HCT116 (cell line): ENCODE data around the gene SH2D7. TPM values are rescaled to one million over a fixed set of nuclear protein-coding genes. Genes with fewer than 3 reads are reported as not detected.

Experiments
- ATAC-seq: fragments of 200-7000 bp; cut with Tn5 transposase; 2 replicates; pipeline ENCODE4 v1.9.1; 2020; ENCODE audit warnings: mild to moderate bottlenecking, moderate library complexity
- BruUV-seq: library from RNA; stranded (reverse); fragments of 400-500 nt; replicated peaks from 2 replicates; lab custom pipeline; 2021; lab: Mats Ljungman, UMichigan
- CTCF ChIA-PET: fragments of 300-600 bp; sonication (Branson Sonifier 250); formaldehyde crosslinking; loops from one replicate; lab custom pipeline; 2021; ENCODE audit warnings: antibody characterized with exemption; lab: Charles Lee
- POLR2A ChIA-PET: fragments of 300-600, 350-600 bp; sonication (Branson Sonifier 250); formaldehyde crosslinking; loops from one replicate; lab custom pipeline; 2021; ENCODE audit warnings: antibody characterized with exemption; lab: Charles Lee
- RAD21 ChIA-PET, 2 experiments: fragments of 300-600 bp; sonication (Branson Sonifier 250); formaldehyde crosslinking; loops; one replicate each; lab custom pipeline; 2023; ENCODE audit warnings: low total read pairs in 2 of 2; ENCODE audit not compliant: uncharacterized antibody in 2 of 2, unreplicated experiment in 2 of 2, low non-redundant PET in 1 of 2; lab: Charles Lee
- DNase-seq: peaks from one replicate; pipeline ENCODE4 v3.0.0-alpha.2; 2010; ENCODE audit warnings: low read depth, low spot score
- H2AFZ ChIP-seq: fragments of 200-600 bp; shearing (Covaris generic), sonication (generic); 2 replicates; pipeline ENCODE4 v1.6.1; 2017; ENCODE audit warnings: low read depth, mixed run types, mixed read lengths, antibody characterized with exemption, low read length; ENCODE audit not compliant: poor library complexity, severe bottlenecking
- H3K27ac ChIP-seq: 2 replicates; pipeline ENCODE4 v1.5.1; 2012; ENCODE audit warnings: low read depth, low read length
- H3K27me3 ChIP-seq: fragments of 200-600 bp; sonication (generic); 2 replicates; pipeline ENCODE4 v1.6.1; 2016; ENCODE audit warnings: mixed run types, low read length, mixed read lengths; ENCODE audit not compliant: insufficient read depth
- H3K36me3 ChIP-seq, 2 experiments: fragments of 200-500 bp in 1 of 2; fragments of 200-600 bp in 1 of 2; sonication (Bioruptor generic) in 1 of 2; sonication (generic) in 1 of 2; 2 replicates each; pipeline versions ENCODE4 v1.5.1 to v1.6.1; 2014 to 2016; ENCODE audit warnings: low read length in 2 of 2, inconsistent platforms in 1 of 2, mixed read lengths in 1 of 2, mixed run types in 1 of 2; ENCODE audit not compliant: insufficient read depth in 2 of 2, control insufficient read depth in 1 of 2
- H3K4me1 ChIP-seq, 2 experiments: fragments of 200-600 bp in 1 of 2; sonication (generic) in 1 of 2; 2 replicates each; pipeline versions ENCODE4 v1.5.1 to v1.6.1; 2012 to 2017; ENCODE audit warnings: low read length in 2 of 2, inconsistent platforms in 1 of 2, mild to moderate bottlenecking in 1 of 2, mixed read lengths in 1 of 2, mixed run types in 1 of 2, moderate library complexity in 1 of 2; ENCODE audit not compliant: insufficient read depth in 2 of 2, control insufficient read depth in 1 of 2
- H3K4me2 ChIP-seq: fragments of 200-600 bp; sonication (generic); 2 replicates; pipeline ENCODE4 v1.6.1; 2017; ENCODE audit warnings: mixed run types, low read length, mixed read lengths
- H3K4me3 ChIP-seq, 2 experiments: fragments of 200-600 bp in 1 of 2; sonication (generic) in 1 of 2; replicated peaks in 1 of 2; 2 replicates each; pipeline ENCODE4 v1.5.1; 2011 to 2016; ENCODE audit warnings: low read length in 2 of 2, control low read depth in 1 of 2, low read depth in 1 of 2, mild to moderate bottlenecking in 1 of 2, mixed read lengths in 1 of 2, mixed run types in 1 of 2
- H3K79me2 ChIP-seq: fragments of 200-600 bp; sonication (generic); 2 replicates; pipeline ENCODE4 v1.6.1; 2017; ENCODE audit warnings: mild to moderate bottlenecking, mixed run types, low read length, moderate library complexity, mixed read lengths; ENCODE audit not compliant: insufficient read depth
- H3K9ac ChIP-seq: fragments of 200-600 bp; sonication (generic); 2 replicates; pipeline ENCODE4 v1.6.1; 2016; ENCODE audit warnings: low read length, mixed read lengths
- H3K9me2 ChIP-seq: fragments of 200-600 bp; sonication (generic), shearing (Covaris generic); 2 replicates; pipeline ENCODE4 v1.6.1; 2017; ENCODE audit warnings: mixed run types, mild to moderate bottlenecking, moderate library complexity; ENCODE audit not compliant: insufficient read depth
- H3K9me3 ChIP-seq, 2 experiments: fragments of 200-500 bp in 1 of 2; fragments of 200-600 bp in 1 of 2; sonication (Bioruptor generic) in 1 of 2; sonication (generic) in 1 of 2; 2 replicates each; pipeline ENCODE4 v1.6.1; 2014 to 2017; ENCODE audit warnings: low read length in 2 of 2, mixed read lengths in 2 of 2, inconsistent platforms in 1 of 2, low read depth in 1 of 2, mild to moderate bottlenecking in 1 of 2, mixed run types in 1 of 2, moderate library complexity in 1 of 2; ENCODE audit not compliant: control insufficient read depth in 1 of 2, insufficient read depth in 1 of 2
- H4K20me1 ChIP-seq: fragments of 200-600 bp; sonication (generic), shearing (Covaris generic); 2 replicates; pipeline ENCODE4 v1.6.1; 2017; ENCODE audit warnings: mixed run types, mild to moderate bottlenecking, moderate library complexity; ENCODE audit not compliant: insufficient read depth
- CBX3 ChIP-seq: IDR thresholded peaks from 2 replicates; pipeline ENCODE4 v1.6.1; 2012; ENCODE audit warnings: low read depth
- CEBPB ChIP-seq: IDR thresholded peaks from 2 replicates; pipeline ENCODE4 v1.6.1; 2012; ENCODE audit warnings: low read depth
- EGR1 ChIP-seq: IDR thresholded peaks from 2 replicates; pipeline ENCODE4 v1.6.1; 2012; ENCODE audit warnings: low read depth
- MAX ChIP-seq: IDR thresholded peaks from 2 replicates; pipeline ENCODE4 v1.6.1; 2012
- SP1 ChIP-seq: IDR thresholded peaks from 2 replicates; pipeline ENCODE4 v1.6.1; 2012; ENCODE audit warnings: low read depth
- YY1 ChIP-seq: IDR thresholded peaks from 2 replicates; pipeline ENCODE4 v1.6.1; 2011; ENCODE audit warnings: low read length, low read depth, moderate library complexity, mild to moderate bottlenecking; ENCODE audit not compliant: insufficient replicate concordance; ENCODE audit errors: extremely low read depth
- ZNF274 ChIP-seq: fragments of 200-500 bp; sonication (Bioruptor generic); IDR thresholded peaks from 2 replicates; pipeline ENCODE4 v1.6.1; 2014; ENCODE audit warnings: mild to moderate bottlenecking, low read depth, low read length, inconsistent platforms
- intact Hi-C: fragments of 100-400 bp; cut with micrococcal nuclease; formaldehyde crosslinking; loops from 2 replicates; pipeline ENCODE4 v1.10.0; 2022
- total RNA-seq: library from RNA; stranded (reverse); gene quantifications from one replicate; pipeline ENCODE4 v1.2.1, GENCODE V29; 2021; ENCODE audit not compliant: unreplicated experiment
- TF ChIP-seq, protein P1 (sequence below): IDR thresholded peaks from 2 replicates; pipeline ENCODE4 v1.6.1; 2012
- TF ChIP-seq, protein P2 (sequence below), 3 experiments: fragments of 200-600 bp in 1 of 3; sonication (generic) in 1 of 3; IDR thresholded peaks in 2 of 3; conservative IDR thresholded peaks in 1 of 3; 2 replicates each; pipeline ENCODE4 v1.5.1; 2012 to 2017; ENCODE audit warnings: low read depth in 2 of 3, low read length in 2 of 3, antibody characterized with exemption in 1 of 3, borderline replicate concordance in 1 of 3, control low read depth in 1 of 3, mild to moderate bottlenecking in 1 of 3, mixed read lengths in 1 of 3, mixed run types in 1 of 3, moderate library complexity in 1 of 3; ENCODE audit not compliant: insufficient read depth in 1 of 3
- TF ChIP-seq, protein P3 (sequence below): IDR thresholded peaks from 2 replicates; pipeline ENCODE4 v1.6.1; 2012; ENCODE audit warnings: low read depth

Gene SH2D7
- total RNA-seq, 1 experiment from 2014 or later: not detected

- H3K36me3 ChIP-seq: no peaks in the 10 kb centered on the region
- no peak for TF ChIP-seq EGR1
- TF ChIP-seq MAX: no peak
- TF ChIP-seq, protein P1, sequence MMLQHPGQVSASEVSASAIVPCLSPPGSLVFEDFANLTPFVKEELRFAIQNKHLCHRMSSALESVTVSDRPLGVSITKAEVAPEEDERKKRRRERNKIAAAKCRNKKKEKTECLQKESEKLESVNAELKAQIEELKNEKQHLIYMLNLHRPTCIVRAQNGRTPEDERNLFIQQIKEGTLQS: no peak
- TF ChIP-seq SP1: no peak
- no peak for TF ChIP-seq ZNF274
- H3K79me2 ChIP-seq: no peaks in the 10 kb centered on the region
- DNase-seq: no peak
- BruUV-seq: no TSS peak
- H3K9me2 ChIP-seq: no peaks in the 10 kb centered on the region
- no peak overlapping the region for H3K4me3 ChIP-seq
- no peaks in the 10 kb centered on the region for H4K20me1 ChIP-seq
- H3K9ac ChIP-seq: no peak overlapping the region
- H2AFZ ChIP-seq: no peak overlapping the region
- ChIA-PET RAD21 (no interaction called here), POLR2A (interaction anchor here (1.0 kb wide), 1 partner anchor 11 kb away, joined by 3 read pairs; no protein-coding TSS in a partner anchor), CTCF (no interaction called here)
- no peaks in the 10 kb centered on the region for H3K4me1 ChIP-seq
- no peak overlapping the region for H3K4me2 ChIP-seq
- no peaks in the 10 kb centered on the region for H3K9me3 ChIP-seq
- no peak for ATAC-seq
- no peaks in the 10 kb centered on the region for H3K27me3 ChIP-seq
- intact Hi-C loops: no loop called here
- no peak overlapping the region for H3K27ac ChIP-seq
These were observed 1.8 kb upstream of the SH2D7 start for GRCh38 chr15:78090422-78091063.

- intact Hi-C loops: no loop called here
- Histone ChIP-seq H4K20me1 (no peaks in the 10 kb centered on the region), H3K27ac (no peak overlapping the region), H3K4me3 (no peak overlapping the region), H3K9ac (no peak overlapping the region), H3K4me1 (no peaks in the 10 kb centered on the region), H3K9me2 (no peaks in the 10 kb centered on the region), H3K9me3 (no peaks in the 10 kb centered on the region), H3K4me2 (no peak overlapping the region), H3K27me3 (no peaks in the 10 kb centered on the region), H3K36me3 (no peaks in the 10 kb centered on the region), H3K79me2 (no peaks in the 10 kb centered on the region), H2AFZ (no peak overlapping the region)
- no TSS peak for BruUV-seq
- ATAC-seq (no peak), DNase-seq (no peak)
- POLR2A ChIA-PET: no interaction called here
- CTCF ChIA-PET: no interaction called here
- RAD21 ChIA-PET: no interaction called here
- TF ChIP-seq CEBPB (no peak), CBX3 (no peak), YY1 (no peak)
- TF ChIP-seq, protein P2, sequence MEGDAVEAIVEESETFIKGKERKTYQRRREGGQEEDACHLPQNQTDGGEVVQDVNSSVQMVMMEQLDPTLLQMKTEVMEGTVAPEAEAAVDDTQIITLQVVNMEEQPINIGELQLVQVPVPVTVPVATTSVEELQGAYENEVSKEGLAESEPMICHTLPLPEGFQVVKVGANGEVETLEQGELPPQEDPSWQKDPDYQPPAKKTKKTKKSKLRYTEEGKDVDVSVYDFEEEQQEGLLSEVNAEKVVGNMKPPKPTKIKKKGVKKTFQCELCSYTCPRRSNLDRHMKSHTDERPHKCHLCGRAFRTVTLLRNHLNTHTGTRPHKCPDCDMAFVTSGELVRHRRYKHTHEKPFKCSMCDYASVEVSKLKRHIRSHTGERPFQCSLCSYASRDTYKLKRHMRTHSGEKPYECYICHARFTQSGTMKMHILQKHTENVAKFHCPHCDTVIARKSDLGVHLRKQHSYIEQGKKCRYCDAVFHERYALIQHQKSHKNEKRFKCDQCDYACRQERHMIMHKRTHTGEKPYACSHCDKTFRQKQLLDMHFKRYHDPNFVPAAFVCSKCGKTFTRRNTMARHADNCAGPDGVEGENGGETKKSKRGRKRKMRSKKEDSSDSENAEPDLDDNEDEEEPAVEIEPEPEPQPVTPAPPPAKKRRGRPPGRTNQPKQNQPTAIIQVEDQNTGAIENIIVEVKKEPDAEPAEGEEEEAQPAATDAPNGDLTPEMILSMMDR (IDR thresholded peaks at IDR 0.05 in 2 of 3, conservative IDR thresholded peaks at IDR 0.05 in 1 of 3; ENCODE audit: borderline replicate concordance in 1 of 3, insufficient read depth in 1 of 3, low read depth in 2 of 3, low read length in 2 of 3): no peak
- TF ChIP-seq, protein P3, sequence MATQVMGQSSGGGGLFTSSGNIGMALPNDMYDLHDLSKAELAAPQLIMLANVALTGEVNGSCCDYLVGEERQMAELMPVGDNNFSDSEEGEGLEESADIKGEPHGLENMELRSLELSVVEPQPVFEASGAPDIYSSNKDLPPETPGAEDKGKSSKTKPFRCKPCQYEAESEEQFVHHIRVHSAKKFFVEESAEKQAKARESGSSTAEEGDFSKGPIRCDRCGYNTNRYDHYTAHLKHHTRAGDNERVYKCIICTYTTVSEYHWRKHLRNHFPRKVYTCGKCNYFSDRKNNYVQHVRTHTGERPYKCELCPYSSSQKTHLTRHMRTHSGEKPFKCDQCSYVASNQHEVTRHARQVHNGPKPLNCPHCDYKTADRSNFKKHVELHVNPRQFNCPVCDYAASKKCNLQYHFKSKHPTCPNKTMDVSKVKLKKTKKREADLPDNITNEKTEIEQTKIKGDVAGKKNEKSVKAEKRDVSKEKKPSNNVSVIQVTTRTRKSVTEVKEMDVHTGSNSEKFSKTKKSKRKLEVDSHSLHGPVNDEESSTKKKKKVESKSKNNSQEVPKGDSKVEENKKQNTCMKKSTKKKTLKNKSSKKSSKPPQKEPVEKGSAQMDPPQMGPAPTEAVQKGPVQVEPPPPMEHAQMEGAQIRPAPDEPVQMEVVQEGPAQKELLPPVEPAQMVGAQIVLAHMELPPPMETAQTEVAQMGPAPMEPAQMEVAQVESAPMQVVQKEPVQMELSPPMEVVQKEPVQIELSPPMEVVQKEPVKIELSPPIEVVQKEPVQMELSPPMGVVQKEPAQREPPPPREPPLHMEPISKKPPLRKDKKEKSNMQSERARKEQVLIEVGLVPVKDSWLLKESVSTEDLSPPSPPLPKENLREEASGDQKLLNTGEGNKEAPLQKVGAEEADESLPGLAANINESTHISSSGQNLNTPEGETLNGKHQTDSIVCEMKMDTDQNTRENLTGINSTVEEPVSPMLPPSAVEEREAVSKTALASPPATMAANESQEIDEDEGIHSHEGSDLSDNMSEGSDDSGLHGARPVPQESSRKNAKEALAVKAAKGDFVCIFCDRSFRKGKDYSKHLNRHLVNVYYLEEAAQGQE: no peak
These were observed 1.1 kb downstream of the SH2D7 start for GRCh38 chr15:78093242-78094020.
